HUES64 (cell line): ENCODE measurements around the gene TTLL7.

ENCODE experiments used
- H3K27ac ChIP-seq: 2 replicates; pipeline ENCODE4 v1.7.0; 2013; ENCODE audit warnings: low read depth, low read length, inconsistent platforms
- H3K27me3 ChIP-seq: 2 replicates; pipeline ENCODE4 v1.6.1; 2013; ENCODE audit warnings: mild to moderate bottlenecking, low read length; ENCODE audit not compliant: insufficient read depth
- H3K36me3 ChIP-seq: 2 replicates; pipeline ENCODE4 v1.6.1; 2013; ENCODE audit warnings: mild to moderate bottlenecking, low read length; ENCODE audit not compliant: insufficient read depth
- H3K4me1 ChIP-seq: 2 replicates; pipeline ENCODE4 v1.6.1; 2013; ENCODE audit warnings: mild to moderate bottlenecking, low read length, moderate library complexity; ENCODE audit not compliant: insufficient read depth
- H3K4me3 ChIP-seq: 2 replicates; pipeline ENCODE4 v1.5.1; 2013; ENCODE audit warnings: mild to moderate bottlenecking, low read length, moderate library complexity
- H3K9ac ChIP-seq: 2 replicates; pipeline ENCODE4 v1.6.1; 2013; ENCODE audit warnings: mild to moderate bottlenecking, low read depth, low read length
- H3K9me3 ChIP-seq: 2 replicates; pipeline ENCODE4 v1.6.1; 2013; ENCODE audit warnings: low read depth, low read length; ENCODE audit not compliant: insufficient read depth
- WGBS: fragments of 150-250, 120-280 bp; methylation state at CpG from one replicate; pipeline ENCODE4 v1.1.7; 2013; ENCODE audit warnings: missing lambda C conversion rate; 5-methylcytosine and 5-hydroxymethylcytosine counted together

The TTLL7 gene

DNA sequence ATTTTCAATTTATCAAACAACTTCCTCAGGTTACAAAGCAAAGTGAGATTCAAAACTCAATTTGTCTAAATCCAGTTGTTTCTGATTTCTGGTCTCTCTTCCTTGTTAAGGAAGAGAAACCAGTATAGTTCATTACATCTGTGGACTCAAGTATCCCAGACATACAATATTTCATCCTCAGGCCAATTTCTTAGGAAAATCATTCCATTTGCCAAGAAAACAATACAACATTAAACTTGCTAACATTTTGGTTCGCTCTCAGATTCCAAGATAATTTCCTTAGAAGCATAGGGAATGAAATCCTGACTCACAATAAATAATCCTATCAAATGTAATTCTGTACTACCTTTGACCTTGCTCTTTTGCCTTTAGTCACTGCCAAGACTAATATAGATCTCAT lies 11.2 kb upstream of the TTLL7 start:
- 93% methylated on average over 1 of the region's 1 CpG for WGBS
- Histone ChIP-seq H3K4me1 (no peaks in the 10 kb centered on the region), H3K9ac (no peak overlapping the region), H3K4me3 (no peak overlapping the region), H3K27me3 (peaks cover 14% of the 10 kb centered on the region), H3K36me3 (no peaks in the 10 kb centered on the region), H3K27ac (no peak overlapping the region), H3K9me3 (no peaks in the 10 kb centered on the region)

DNA sequence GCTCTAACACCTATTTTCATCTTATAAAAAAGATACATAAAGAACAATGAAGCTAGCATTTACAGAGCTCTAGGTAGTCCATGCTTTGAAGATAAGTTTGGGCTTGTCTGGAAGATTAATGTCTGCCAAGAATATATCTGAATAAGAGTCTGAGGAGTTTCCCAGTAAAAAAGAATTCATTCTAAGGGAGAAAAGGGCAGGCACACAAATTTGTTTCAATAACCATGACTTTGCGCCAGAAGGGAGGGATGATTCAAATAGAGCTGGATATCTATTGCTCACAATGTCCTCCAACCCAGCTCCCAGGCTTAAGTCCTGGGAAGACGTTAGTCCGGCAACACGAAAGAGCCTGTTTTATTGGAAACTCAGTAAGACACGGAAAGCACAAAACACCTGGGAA lies 9.7 kb upstream of the TTLL7 start:
- Histone ChIP-seq H3K4me3 (no peak overlapping the region), H3K36me3 (no peaks in the 10 kb centered on the region), H3K4me1 (no peaks in the 10 kb centered on the region), H3K9me3 (no peaks in the 10 kb centered on the region), H3K27me3 (peaks cover 27% of the 10 kb centered on the region), H3K27ac (no peak overlapping the region), H3K9ac (no peak overlapping the region)
- 94% methylated on average over 5 of the region's 5 CpGs for WGBS

GRCh38 chr1:84006591-84006990 lies 7.7 kb upstream of the TTLL7 start:
- Histone ChIP-seq H3K27ac (no peak overlapping the region), H3K4me1 (no peaks in the 10 kb centered on the region)
- WGBS: 84% methylated on average over 6 of the region's 6 CpGs

DNA sequence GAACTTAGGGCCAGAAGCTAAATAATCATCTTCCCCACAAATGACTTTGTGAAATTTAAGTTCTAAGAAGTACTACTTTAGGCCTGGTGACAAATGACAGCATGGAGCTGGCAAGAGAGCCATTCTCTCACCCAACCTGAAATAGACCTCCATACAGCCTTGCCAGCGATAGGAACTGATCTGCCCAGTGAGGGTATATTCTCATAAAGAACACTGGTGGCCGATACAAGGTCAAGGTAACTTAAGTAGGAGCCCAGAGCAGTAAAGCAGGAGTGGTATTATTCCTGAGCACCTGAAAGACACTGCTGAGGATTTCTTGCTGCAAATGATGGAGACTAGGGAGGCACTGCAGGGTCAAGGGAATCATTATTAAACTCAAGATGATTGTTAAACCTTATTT lies 2.6 kb upstream of the TTLL7 start:
- WGBS: 70% methylated on average over 2 of the region's 2 CpGs
- Histone ChIP-seq H3K4me3 (no peak overlapping the region), H3K9ac (no peak overlapping the region), H3K4me1 (no peaks in the 10 kb centered on the region), H3K9me3 (no peaks in the 10 kb centered on the region), H3K27me3 (peaks cover 85% of the 10 kb centered on the region), H3K27ac (no peak overlapping the region), H3K36me3 (no peaks in the 10 kb centered on the region)

More at GRCh38 chr1:84006591-84006990, 7.7 kb upstream of the TTLL7 start:
- no peak overlapping the region for H3K9ac ChIP-seq
- H3K4me3 ChIP-seq: no peak overlapping the region
- no peaks in the 10 kb centered on the region for H3K36me3 ChIP-seq
- H3K27me3 ChIP-seq: peaks cover 47% of the 10 kb centered on the region
- H3K9me3 ChIP-seq: no peaks in the 10 kb centered on the region

DNA sequence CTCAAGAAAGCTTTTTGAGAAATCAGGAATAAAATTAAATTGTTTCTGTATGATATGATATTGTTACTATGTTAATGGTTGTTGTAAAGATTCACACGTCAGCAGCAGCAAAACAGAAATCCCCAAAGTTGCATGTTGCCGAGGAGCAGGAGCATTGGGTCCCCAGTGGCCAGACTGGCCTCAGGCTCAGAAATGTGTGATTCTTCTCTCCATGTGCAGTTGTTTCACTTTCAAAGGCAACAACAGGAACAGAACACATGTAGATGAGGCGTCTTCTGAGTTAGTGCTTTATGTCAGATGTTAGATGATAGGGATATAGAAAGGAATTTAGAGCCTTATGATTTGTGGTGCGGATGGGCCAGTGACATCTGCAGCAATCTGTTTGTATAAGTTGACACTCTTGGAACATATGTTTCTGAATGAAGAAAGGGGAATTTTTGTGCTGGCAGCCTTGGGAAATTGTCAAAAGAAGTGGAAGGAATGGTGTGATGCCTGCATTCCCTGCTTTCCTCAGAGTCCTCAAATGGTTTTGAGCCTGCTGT lies 2.1 kb upstream of the TTLL7 start:
- no peak overlapping the region for H3K27ac ChIP-seq
- 89% methylated on average over 4 of the region's 4 CpGs for WGBS
- H3K9ac ChIP-seq: no peak overlapping the region
- no peaks in the 10 kb centered on the region for H3K9me3 ChIP-seq
- H3K4me1 ChIP-seq: no peaks in the 10 kb centered on the region
- no peaks in the 10 kb centered on the region for H3K36me3 ChIP-seq
- H3K4me3 ChIP-seq: no peak overlapping the region
- peaks cover 89% of the 10 kb centered on the region for H3K27me3 ChIP-seq

DNA sequence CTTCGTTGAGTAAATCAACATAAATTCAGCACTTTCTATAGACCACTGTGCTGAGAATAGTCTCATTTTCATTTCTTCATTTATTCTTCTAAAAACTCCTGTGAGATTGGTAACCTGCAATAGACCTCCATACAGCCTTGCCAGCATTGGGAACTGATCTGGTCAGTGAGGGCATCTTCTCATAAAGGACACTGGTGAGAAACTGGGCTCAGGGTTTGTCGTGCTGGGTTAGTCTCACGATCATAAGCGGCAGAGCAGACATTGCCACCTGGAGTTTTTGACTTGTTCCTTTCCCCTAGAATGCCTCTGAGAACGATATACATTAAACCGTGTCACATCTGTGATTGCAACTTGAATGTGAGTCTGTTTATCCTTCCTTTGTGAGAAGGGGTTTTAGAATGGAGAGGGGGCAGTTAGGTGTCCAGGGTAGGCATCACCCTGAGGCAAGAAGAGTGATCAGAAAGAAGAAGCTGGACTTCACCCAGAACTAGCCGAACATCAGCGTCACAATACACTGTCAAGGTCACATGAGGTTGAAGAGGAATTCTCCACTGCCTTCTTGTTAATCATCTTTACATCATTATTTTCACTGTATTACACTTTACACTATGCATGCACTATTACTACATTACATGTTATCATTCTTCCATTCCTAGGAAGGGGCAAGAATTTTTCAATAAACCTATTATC lies 1.4 kb upstream of the TTLL7 start:
- 92% methylated on average over 8 of the region's 8 CpGs for WGBS
- H3K9ac ChIP-seq: no peak overlapping the region
- no peak overlapping the region for H3K4me3 ChIP-seq
- no peaks in the 10 kb centered on the region for H3K9me3 ChIP-seq
- H3K27me3 ChIP-seq: peaks cover 90% of the 10 kb centered on the region
- no peaks in the 10 kb centered on the region for H3K36me3 ChIP-seq
- no peak overlapping the region for H3K27ac ChIP-seq
- H3K4me1 ChIP-seq: no peaks in the 10 kb centered on the region

DNA sequence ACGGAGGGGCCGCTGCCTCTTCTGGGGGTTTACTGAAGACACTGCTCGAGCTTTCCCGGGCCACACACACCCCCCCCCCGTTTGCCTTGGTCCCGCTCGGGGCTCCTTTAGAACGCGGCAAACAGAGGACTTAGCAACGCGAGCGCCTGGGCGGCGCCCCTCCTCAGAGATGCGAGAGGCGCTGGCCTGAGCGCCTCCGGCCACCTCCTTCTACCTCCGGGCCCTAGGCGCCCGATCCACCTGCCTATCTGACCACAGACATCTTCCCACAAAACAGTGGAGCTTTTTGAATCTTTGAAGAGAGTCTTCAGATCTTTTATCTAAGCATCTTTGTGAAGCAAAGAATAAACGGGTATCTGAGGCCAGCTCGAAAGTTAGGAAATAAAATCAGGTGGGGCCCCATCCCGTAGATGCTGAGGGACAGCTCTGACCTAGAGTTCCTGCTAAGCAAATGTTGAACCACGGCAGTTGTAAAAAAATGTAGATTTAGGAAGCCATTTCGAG lies 436 bp upstream of the TTLL7 start:
- peak overlapping the region; percentile 81 for H3K4me3 ChIP-seq
- 4% methylated on average over 26 of the region's 26 CpGs for WGBS
- H3K27ac ChIP-seq: no peak overlapping the region
- no peaks in the 10 kb centered on the region for H3K4me1 ChIP-seq
- H3K27me3 ChIP-seq: peaks cover 82% of the 10 kb centered on the region
- peak overlapping the region; percentile 98 for H3K9ac ChIP-seq
- no peaks in the 10 kb centered on the region for H3K36me3 ChIP-seq
- no peaks in the 10 kb centered on the region for H3K9me3 ChIP-seq

DNA sequence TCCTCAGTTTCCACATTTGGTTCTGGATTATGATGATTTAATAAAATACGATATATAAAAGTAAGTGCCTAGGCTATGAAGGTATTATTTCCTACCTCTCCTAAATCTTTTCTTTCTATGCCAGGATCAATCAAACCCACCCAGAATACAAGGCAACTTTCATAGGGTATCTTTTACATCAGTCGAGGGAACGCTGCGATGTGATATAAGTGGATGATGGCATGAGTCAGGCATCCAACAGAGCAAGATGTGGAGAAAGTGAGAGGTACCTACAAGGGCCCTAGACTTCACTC lies 781 bp downstream of the TTLL7 start:
- H3K27ac ChIP-seq: no peak overlapping the region
- H3K9me3 ChIP-seq: no peaks in the 10 kb centered on the region
- H3K9ac ChIP-seq: no peak overlapping the region
- no peaks in the 10 kb centered on the region for H3K4me1 ChIP-seq
- H3K36me3 ChIP-seq: no peaks in the 10 kb centered on the region
- WGBS: 6% methylated on average over 3 of the region's 4 CpGs
- H3K27me3 ChIP-seq: peaks cover 71% of the 10 kb centered on the region
- H3K4me3 ChIP-seq: peak overlapping the region; percentile 81

DNA sequence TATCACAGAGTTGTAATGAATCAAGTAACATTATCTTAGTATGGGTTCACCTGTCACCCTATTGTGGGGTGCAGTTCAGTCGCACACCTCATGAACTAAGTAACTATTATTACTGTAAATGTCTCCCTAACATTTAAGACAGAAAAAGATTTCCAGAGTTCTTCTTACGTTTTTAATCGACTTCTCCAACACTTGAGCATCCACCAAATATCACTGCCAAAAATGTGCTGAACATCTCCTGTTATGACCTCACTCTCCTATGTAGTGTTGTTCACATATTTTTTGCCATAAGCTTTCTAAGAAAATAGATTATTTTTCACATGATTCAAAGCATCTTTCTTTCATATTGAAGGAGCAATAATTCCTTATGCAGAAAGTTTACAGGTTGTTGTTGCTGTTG lies 1.3 kb downstream of the TTLL7 start:
- WGBS: 93% methylated on average over 3 of the region's 3 CpGs
- Histone ChIP-seq H3K36me3 (no peaks in the 10 kb centered on the region), H3K4me1 (no peaks in the 10 kb centered on the region), H3K4me3 (no peak overlapping the region), H3K9me3 (no peaks in the 10 kb centered on the region), H3K27ac (no peak overlapping the region), H3K27me3 (peaks cover 65% of the 10 kb centered on the region), H3K9ac (no peak overlapping the region)

DNA sequence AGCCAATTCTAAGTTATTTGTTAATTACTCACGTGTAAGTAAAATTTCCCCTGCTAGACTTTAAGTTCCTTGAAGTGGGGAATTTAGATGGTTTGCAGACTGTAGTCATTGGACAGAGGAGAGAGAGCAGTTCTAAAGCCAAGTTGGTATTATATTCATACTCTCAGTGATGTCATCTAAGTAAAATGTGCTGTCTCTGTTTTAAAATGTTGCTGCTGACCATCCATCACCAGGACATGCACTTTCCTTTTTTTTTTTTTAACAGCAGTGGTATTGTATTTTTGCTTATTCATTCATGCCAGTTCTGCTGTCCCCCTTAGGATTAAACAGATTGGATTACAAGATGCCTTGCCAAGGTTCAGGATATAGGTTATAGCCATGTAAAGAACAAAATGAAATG lies 2.3 kb downstream of the TTLL7 start:
- WGBS: 91% methylated on average over 1 of the region's 1 CpG
- Histone ChIP-seq H3K27me3 (peaks cover 55% of the 10 kb centered on the region), H3K36me3 (no peaks in the 10 kb centered on the region), H3K4me3 (no peak overlapping the region), H3K4me1 (no peaks in the 10 kb centered on the region), H3K9me3 (no peaks in the 10 kb centered on the region), H3K27ac (no peak overlapping the region), H3K9ac (no peak overlapping the region)

DNA sequence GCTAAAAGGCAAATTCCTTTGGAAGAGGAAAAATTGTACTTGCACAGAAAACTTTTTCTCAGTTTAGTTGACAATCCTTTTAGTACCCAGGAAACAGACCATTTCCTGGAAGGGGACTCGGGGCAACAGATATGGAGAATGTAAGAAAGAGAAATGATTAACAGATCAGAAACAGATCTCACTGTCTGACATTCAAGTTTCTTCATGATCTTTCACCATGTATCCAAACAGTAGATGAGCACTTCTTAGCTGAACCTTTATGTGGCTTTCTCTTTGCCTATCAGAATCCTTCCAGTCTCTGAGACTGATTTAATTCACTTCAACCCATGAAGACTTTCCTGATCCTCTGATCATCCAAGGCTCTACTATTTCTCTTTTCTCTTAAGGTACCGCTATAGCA lies 2.7 kb downstream of the TTLL7 start:
- WGBS: 82% methylated on average over 2 of the region's 2 CpGs
- Histone ChIP-seq H3K27ac (no peak overlapping the region), H3K4me3 (no peak overlapping the region), H3K9me3 (no peaks in the 10 kb centered on the region), H3K27me3 (peaks cover 51% of the 10 kb centered on the region), H3K36me3 (no peaks in the 10 kb centered on the region), H3K9ac (no peak overlapping the region), H3K4me1 (no peaks in the 10 kb centered on the region)

GRCh38 chr1:83995649-83996048 lies 3.3 kb downstream of the TTLL7 start:
- Histone ChIP-seq H3K27me3 (peaks cover 46% of the 10 kb centered on the region), H3K9ac (no peak overlapping the region), H3K36me3 (no peaks in the 10 kb centered on the region), H3K27ac (no peak overlapping the region), H3K4me3 (no peak overlapping the region), H3K4me1 (no peaks in the 10 kb centered on the region), H3K9me3 (no peaks in the 10 kb centered on the region)
- no CpG with 5 or more reads among the region's 1 CpG for WGBS
